T-cell (primary cell): ENCODE results near the gene ZNF518A. TPM values are rescaled to one million over a fixed set of nuclear protein-coding genes. Genes with fewer than 3 reads are reported as not detected.

ENCODE experiments used
- ATAC-seq, 4 experiments: fragments of 200-7000 bp in 3 of 4; fragments of 150-1000 bp in 1 of 4; cut with Tn5 transposase; replicated peaks in 1 of 4; 1 replicate in 3 of 4; 2 replicates in 1 of 4; pipeline ENCODE4 v1.10.0; 2021; ENCODE audit warnings: moderate library complexity in 3 of 4, mild to moderate bottlenecking in 2 of 4, moderate number of reproducible peaks in 1 of 4
- CTCF ChIA-PET, 2 donors: fragments of 300-600 bp; sonication (Branson Sonifier 250); formaldehyde crosslinking; loops; one replicate each; lab custom pipeline; 2022; ENCODE audit warnings: antibody characterized with exemption in 2 of 2; lab: Charles Lee
- POLR2A ChIA-PET, 2 donors: fragments of 300-600 bp; sonication (Branson Sonifier 250); formaldehyde crosslinking; loops; one replicate each; lab custom pipeline; 2022; ENCODE audit warnings: antibody characterized with exemption in 2 of 2; lab: Charles Lee
- DNase-seq, 35 experiments: peaks; one replicate each; pipeline versions ENCODE4 v3.0.0 to v3.0.0-alpha.2; 2013 to 2023
- H3K27ac ChIP-seq: one replicate; pipeline ENCODE4 v1.5.1; 2013; ENCODE audit warnings: low read length
- H3K27me3 ChIP-seq, 2 experiments: replicated peaks in 1 of 2; 1 replicate in 1 of 2; 2 replicates in 1 of 2; pipeline versions ENCODE4 v1.6.1 to v1.7.0; 2013; ENCODE audit warnings: low read length in 1 of 2, mixed read lengths in 1 of 2; ENCODE audit not compliant: control insufficient read depth in 2 of 2, insufficient read depth in 2 of 2; ENCODE audit errors: extremely low read depth in 1 of 2
- H3K36me3 ChIP-seq, 2 donors: 1 replicate in 1 of 2; 2 replicates in 1 of 2; pipeline versions ENCODE4 v1.6.1 to v1.7.0; 2013; ENCODE audit warnings: low read length in 1 of 2; ENCODE audit not compliant: control insufficient read depth in 2 of 2, insufficient read depth in 1 of 2; ENCODE audit errors: extremely low read depth in 1 of 2
- H3K4me1 ChIP-seq, 2 experiments: 1 replicate in 1 of 2; 2 replicates in 1 of 2; pipeline versions ENCODE4 v1.6.1 to v1.7.0; 2013; ENCODE audit warnings: low read length in 2 of 2, mixed read lengths in 1 of 2; ENCODE audit not compliant: insufficient read depth in 2 of 2, control insufficient read depth in 1 of 2; ENCODE audit errors: extremely low read depth in 1 of 2
- H3K4me3 ChIP-seq, 2 donors: 1 replicate in 1 of 2; 2 replicates in 1 of 2; pipeline versions ENCODE4 v1.5.1 to v1.7.0; 2013; ENCODE audit warnings: mild to moderate bottlenecking in 2 of 2, low read length in 1 of 2, moderate library complexity in 1 of 2; ENCODE audit not compliant: control insufficient read depth in 1 of 2; ENCODE audit errors: extremely low read depth in 1 of 2
- H3K9me3 ChIP-seq: 2 replicates; pipeline ENCODE4 v1.7.0; 2013
- H3K27ac Mint-ChIP-seq, 2 donors: one replicate each; pipeline ENCODE4 v1.8.0; 2020 to 2021; ENCODE audit warnings: mild to moderate bottlenecking in 2 of 2, mixed read lengths in 2 of 2
- H3K27me3 Mint-ChIP-seq, 2 donors: one replicate each; pipeline ENCODE4 v1.8.0; 2021 to 2022; ENCODE audit warnings: mixed read lengths in 2 of 2
- H3K36me3 Mint-ChIP-seq: one replicate; pipeline ENCODE4 v1.8.0; 2021; ENCODE audit warnings: mixed read lengths
- H3K4me1 Mint-ChIP-seq, 3 donors: one replicate each; pipeline ENCODE4 v1.8.0; 2020 to 2022; ENCODE audit warnings: mixed read lengths in 3 of 3, mild to moderate bottlenecking in 1 of 3
- H3K4me3 Mint-ChIP-seq, 3 donors: one replicate each; pipeline ENCODE4 v1.8.0; 2020 to 2022; ENCODE audit warnings: mild to moderate bottlenecking in 3 of 3, mixed read lengths in 3 of 3, moderate library complexity in 3 of 3
- H3K9me3 Mint-ChIP-seq, 3 donors: one replicate each; pipeline ENCODE4 v1.8.0; 2020 to 2022; ENCODE audit warnings: mixed read lengths in 3 of 3
- WGBS: methylation state at CpG from one replicate; pipeline ENCODE4 v1.1.5; 2013; ENCODE audit warnings: missing lambda C conversion rate; ENCODE audit not compliant: insufficient coverage; 5-methylcytosine and 5-hydroxymethylcytosine counted together
- total RNA-seq, 35 experiments: library from RNA in 6 of 35; stranded (reverse) in 6 of 35; fragments of 120-200 nt in 1 of 35; gene quantifications; one replicate each; pipeline versions ENCODE4 v1.2.1 to v1.2.4 and lab custom pipeline; 2013 to 2026

ZNF518A gene
- total RNA-seq, 5 donors from 2014 or later (not counting 1 experiment from before 2014, with no cell fraction given) = 17.7 to 22.8 (median 20.6) TPM

DNA sequence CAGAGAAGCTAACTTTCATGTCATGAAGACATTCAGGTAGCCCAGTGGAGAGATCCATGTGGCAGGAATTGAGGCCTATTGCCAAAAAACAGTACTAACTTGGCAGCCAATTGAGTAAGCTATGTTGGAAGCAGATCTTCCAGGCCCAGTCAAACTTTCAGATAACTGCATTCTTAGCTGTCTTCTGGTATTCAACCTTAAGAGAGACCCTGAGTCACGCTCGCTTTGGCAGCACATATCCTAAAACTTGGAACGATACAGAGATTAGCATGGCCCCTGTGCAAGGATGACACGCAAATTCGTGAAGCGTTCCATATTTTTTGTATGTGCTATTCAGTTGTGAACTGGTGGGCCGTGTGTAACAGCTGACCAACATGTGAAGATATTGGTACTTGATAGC lies 17.6 kb upstream of the ZNF518A start:
- Histone ChIP-seq H3K4me3 (no peak overlapping the region), H3K27ac (no peak overlapping the region), H3K27me3 (peaks cover 2 to 3% of the 10 kb centered on the region in 2 experiments), H3K9me3 (no peaks in the 10 kb centered on the region), H3K4me1 (no peaks in the 10 kb centered on the region), H3K36me3 (no peaks in the 10 kb centered on the region)
- Mint-ChIP-seq H3K4me3 (no peak overlapping the region), H3K27ac (no peak overlapping the region), H3K27me3 (peaks cover 62 to 86% of the 10 kb centered on the region in 2 donors), H3K9me3 (peaks cover 0 to 24% (median 8%) of the 10 kb centered on the region in 3 donors), H3K36me3 (peaks cover 3% of the 10 kb centered on the region), H3K4me1 (no peaks in the 10 kb centered on the region)
- WGBS = 89% methylated on average over 5 of the region's 7 CpGs
- ChIA-PET POLR2A (no interaction called here), CTCF (no interaction called here)
- ATAC-seq (no peak), DNase-seq (no peak)

DNA sequence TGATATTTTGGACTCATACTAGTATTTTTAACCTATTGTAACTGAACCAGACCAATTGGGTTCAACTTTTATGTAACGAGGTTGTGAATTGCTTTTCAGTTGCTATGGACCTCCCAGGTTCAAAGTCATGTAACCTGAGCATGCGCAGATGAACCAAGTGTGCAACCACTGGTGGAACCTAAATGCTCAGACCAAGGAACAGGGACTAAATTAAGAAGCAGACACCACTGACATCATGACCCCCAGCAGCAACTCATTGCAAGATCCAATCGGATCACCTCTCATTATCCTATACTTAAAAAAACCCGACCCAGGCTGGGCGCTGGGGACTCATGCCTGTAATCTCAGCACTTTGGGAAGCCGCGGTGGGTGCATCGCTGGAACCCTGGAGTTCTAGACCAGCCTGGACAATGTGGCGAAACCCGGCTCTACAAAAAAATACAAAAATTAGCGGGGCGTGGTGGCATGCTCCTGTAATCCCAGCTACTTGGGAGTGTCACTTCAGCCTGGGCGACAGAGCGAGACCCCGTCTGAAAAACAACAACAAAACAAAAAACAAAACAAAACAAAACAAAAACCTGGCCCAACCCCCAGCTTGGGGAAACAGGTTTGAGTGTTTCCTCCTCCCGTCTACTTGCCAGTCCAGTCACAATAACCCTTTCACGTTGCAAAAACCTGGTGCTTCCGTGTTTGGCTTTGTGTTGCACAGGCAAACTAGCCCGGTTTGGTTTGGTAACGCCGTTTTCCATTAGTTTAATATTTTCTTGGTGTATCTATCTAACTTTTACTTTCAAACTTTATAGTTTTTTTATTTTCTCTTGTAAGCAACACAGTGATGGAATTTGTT lies 11.3 kb upstream of the ZNF518A start:
- no peaks in the 10 kb centered on the region for H3K36me3 Mint-ChIP-seq
- Histone ChIP-seq H3K9me3 (no peaks in the 10 kb centered on the region), H3K4me3 (no peak overlapping the region), H3K27me3 (peaks cover 0 to 21% of the 10 kb centered on the region in 2 experiments), H3K4me1 (no peaks in the 10 kb centered on the region), H3K27ac (no peak overlapping the region), H3K36me3 (no peaks in the 10 kb centered on the region)
- no peak for ATAC-seq
- DNase-seq = no peak
- ChIA-PET CTCF (interaction anchor here in 1 of 2 donors (0.6 kb wide), 1 partner anchor 24 kb away, joined by 7 read pairs; no protein-coding TSS in a partner anchor), POLR2A (no interaction called here)
- no peak overlapping the region for H3K4me3 Mint-ChIP-seq
- no peaks in the 10 kb centered on the region for H3K4me1 Mint-ChIP-seq
- H3K27me3 Mint-ChIP-seq = peaks cover 53 to 71% of the 10 kb centered on the region in 2 donors
- H3K9me3 Mint-ChIP-seq = no peaks in the 10 kb centered on the region
- no peak overlapping the region for H3K27ac Mint-ChIP-seq
- 94% methylated on average over 13 of the region's 21 CpGs for WGBS

DNA sequence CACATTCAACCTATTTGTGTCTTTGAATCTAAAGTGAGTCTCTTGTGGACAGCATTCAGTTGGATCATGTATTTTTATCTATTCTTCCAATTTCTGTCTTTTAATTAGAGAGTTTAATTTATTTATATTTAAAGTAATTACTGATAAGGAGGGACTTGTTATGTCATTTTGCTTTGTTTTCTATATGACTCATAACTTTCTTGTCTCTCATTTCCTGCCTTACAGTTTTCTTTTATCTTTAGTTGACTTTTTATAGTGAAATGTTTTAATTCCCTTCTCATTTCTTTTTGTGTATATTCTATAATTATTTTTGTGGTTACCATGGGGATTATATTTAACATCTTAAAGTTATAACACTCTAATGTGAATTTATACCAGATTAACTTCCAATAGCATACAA lies 7.3 kb upstream of the ZNF518A start:
- H3K27me3 Mint-ChIP-seq = peaks cover 52 to 76% of the 10 kb centered on the region in 2 donors
- DNase-seq (no peak), ATAC-seq (no peak)
- Histone ChIP-seq H3K27ac (no peak overlapping the region), H3K9me3 (no peaks in the 10 kb centered on the region), H3K36me3 (no peaks in the 10 kb centered on the region), H3K4me3 (no peak overlapping the region), H3K27me3 (peaks cover 4 to 25% of the 10 kb centered on the region in 2 experiments), H3K4me1 (no peaks in the 10 kb centered on the region)
- CTCF ChIA-PET = no interaction called here
- no peaks in the 10 kb centered on the region for H3K36me3 Mint-ChIP-seq
- H3K4me3 Mint-ChIP-seq = no peak overlapping the region
- POLR2A ChIA-PET = no interaction called here
- no peaks in the 10 kb centered on the region for H3K4me1 Mint-ChIP-seq
- H3K9me3 Mint-ChIP-seq = no peaks in the 10 kb centered on the region
- no peak overlapping the region for H3K27ac Mint-ChIP-seq

DNA sequence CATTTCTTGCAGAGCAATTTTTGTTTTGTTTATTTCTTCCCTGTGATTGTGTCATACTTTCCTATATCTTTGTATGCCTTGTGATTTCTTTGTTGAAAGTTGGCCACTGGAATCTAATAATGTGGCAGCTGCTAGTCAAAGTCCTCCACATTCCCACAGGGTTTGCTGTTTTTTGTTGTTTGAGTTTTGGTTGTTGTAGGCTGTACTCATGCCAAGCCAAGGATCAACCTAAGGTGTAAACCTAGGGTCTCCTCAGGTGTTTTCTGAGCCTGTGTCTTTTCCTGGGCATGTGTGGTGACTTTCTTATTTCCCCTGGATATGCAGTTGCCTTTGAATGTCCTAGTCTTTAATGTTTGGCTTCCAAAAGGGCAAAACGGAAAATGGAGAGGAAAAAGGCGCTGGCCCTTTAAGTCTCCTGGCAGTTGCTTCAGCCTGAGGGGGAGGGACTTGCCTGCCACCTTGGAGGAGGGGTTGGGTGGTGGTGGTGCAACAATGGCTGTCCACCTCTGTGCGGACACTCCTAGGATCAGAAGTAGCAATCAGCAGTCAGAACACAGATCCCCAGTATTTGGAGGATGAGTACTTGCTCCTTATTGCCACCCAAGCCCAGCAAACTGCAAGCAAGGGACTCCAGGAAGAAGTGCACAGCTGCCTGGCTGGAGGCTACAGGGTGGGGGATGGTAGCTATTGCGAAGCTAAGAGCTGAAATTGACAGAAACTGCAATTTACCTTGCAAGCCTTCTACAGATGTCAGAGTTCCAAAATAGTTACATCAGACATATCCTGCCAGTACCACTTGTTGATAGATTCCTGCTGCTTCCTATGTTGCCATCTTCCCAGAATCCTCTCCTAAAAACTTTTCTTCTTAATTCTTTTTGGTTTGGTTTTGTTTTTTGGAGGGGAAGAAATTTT lies 5.6 kb upstream of the ZNF518A start:
- peaks cover 0 to 10% (median 1%) of the 10 kb centered on the region in 3 donors for H3K9me3 Mint-ChIP-seq
- 95% methylated on average over 3 of the region's 4 CpGs for WGBS
- Histone ChIP-seq H3K4me3 (no peak overlapping the region), H3K9me3 (peaks cover 2% of the 10 kb centered on the region), H3K36me3 (no peaks in the 10 kb centered on the region), H3K27me3 (peaks cover 4 to 19% of the 10 kb centered on the region in 2 experiments), H3K4me1 (peaks cover 4% of the 10 kb centered on the region in 2 experiments), H3K27ac (no peak overlapping the region)
- peaks cover 54 to 80% of the 10 kb centered on the region in 2 donors for H3K27me3 Mint-ChIP-seq
- ChIA-PET CTCF (interaction anchor here in 1 of 2 donors (0.7 kb wide), 1 partner anchor 83 kb away, joined by 3 read pairs; no protein-coding TSS in a partner anchor), POLR2A (interaction anchor here in 1 of 2 donors (0.7 kb wide), 1 partner anchor 1150 kb away, joined by 3 read pairs; no protein-coding TSS in a partner anchor)
- peaks cover 0 to 4% (median 4%) of the 10 kb centered on the region in 3 donors for H3K4me1 Mint-ChIP-seq
- DNase-seq (peak in 1 of 35 experiments; percentile 2), ATAC-seq (no peak)
- H3K36me3 Mint-ChIP-seq = no peaks in the 10 kb centered on the region
- no peak overlapping the region for H3K4me3 Mint-ChIP-seq
- no peak overlapping the region for H3K27ac Mint-ChIP-seq

DNA sequence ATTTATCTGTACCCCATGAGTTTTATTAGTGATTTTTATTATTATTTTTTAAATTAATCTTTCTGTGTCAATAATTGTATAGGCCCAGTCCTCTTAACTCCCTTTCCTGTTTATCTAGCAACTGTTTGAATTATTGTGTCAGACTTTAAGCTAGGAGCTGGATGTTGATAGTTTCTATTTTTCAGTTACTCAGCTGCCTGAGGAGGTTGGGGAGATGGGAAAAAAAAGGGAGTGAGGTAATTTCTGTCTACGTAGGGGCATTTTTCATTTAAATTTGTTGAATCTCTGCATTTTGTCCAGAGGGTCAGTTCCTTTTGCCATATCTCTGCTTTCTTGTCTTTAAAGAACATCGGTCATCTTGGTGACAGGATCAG lies 5.0 kb upstream of the ZNF518A start:
- WGBS = no CpG with 5 or more reads among the region's 2 CpGs
- ChIA-PET CTCF (interaction anchor here in 1 of 2 donors (0.7 kb wide), 1 partner anchor 83 kb away, joined by 3 read pairs; no protein-coding TSS in a partner anchor), POLR2A (interaction anchor here (0.6 to 0.7 kb wide), 2 partner anchors 60 to 1150 kb away, joined by 3 to 5 read pairs; no protein-coding TSS in a partner anchor)
- Mint-ChIP-seq H3K36me3 (peaks cover 3% of the 10 kb centered on the region), H3K27me3 (peaks cover 51 to 74% of the 10 kb centered on the region in 2 donors), H3K4me3 (no peak overlapping the region), H3K27ac (no peak overlapping the region), H3K4me1 (peaks cover 5 to 9% (median 5%) of the 10 kb centered on the region in 3 donors), H3K9me3 (peaks cover 0 to 10% (median 1%) of the 10 kb centered on the region in 3 donors)
- H3K4me3 ChIP-seq = no peak overlapping the region
- peaks cover 5 to 8% of the 10 kb centered on the region in 2 experiments for H3K4me1 ChIP-seq
- no peak for ATAC-seq
- H3K36me3 ChIP-seq = no peaks in the 10 kb centered on the region
- no peak for DNase-seq
- H3K27me3 ChIP-seq = peaks cover 4 to 16% of the 10 kb centered on the region in 2 experiments
- no peak overlapping the region for H3K27ac ChIP-seq
- H3K9me3 ChIP-seq = peaks cover 2% of the 10 kb centered on the region
